GM18858 (cell line): ENCODE data around the gene UQCRC1.

ENCODE experiments used
- ATAC-seq: cut with Tn5 transposase; IDR thresholded peaks from one replicate; pipeline ENCODE4 v1.9.1; 2021; ENCODE audit not compliant: unreplicated experiment

UQCRC1 gene

GRCh38 chr3:48573973-48574585 lies 35.4 kb downstream of the UQCRC1 start:
- no peak for ATAC-seq

DNA sequence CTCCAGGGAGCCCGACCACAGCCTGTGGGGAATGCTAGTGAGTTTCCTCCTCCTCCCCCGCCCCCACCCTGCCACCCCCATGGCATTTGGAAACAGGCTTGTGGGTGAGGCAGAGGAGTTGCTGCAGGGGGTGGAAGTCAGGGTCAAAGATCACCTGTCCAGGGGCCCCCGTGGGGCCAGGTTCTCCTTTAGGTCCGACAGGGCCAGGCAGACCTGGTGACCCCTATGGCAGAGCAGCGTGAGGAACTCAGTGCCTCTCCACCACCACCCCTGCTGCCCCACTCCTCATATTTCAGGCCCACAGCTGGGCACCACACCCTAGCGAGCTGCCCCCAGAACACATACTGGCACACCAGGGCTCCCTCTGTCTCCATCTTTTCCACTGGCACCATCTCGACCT lies 36.9 kb downstream of the UQCRC1 start:
- no peak for ATAC-seq

- no peak for ATAC-seq
Observed at GRCh38 chr3:48571938-48572337, 37.5 kb downstream of the UQCRC1 start.

- ATAC-seq, result no peak
Observed at GRCh38 chr3:48569808-48570450, 39.5 kb downstream of the UQCRC1 start.

GRCh38 chr3:48569400-48569799 lies 40.0 kb downstream of the UQCRC1 start:
- ATAC-seq, result no peak

DNA sequence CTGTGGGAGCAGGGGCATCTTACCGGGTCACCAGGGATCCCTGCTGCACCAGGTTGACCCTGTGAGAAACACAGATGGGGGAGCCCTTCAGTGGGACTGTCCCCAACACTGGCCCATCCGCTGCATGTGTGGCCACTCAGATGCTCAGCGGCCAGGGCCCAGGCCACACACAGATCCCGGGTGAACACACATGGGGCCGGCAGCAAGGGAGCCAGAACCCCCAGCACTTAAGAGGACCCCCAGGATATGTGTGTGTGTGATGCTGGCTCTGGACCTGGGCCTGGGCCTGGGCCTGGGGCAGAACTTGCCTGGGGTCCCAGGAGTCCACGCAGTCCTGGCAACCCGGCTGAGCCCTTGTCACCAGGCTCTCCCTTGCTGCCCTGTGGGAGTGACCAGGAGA lies 41.0 kb downstream of the UQCRC1 start:
- no peak for ATAC-seq

DNA sequence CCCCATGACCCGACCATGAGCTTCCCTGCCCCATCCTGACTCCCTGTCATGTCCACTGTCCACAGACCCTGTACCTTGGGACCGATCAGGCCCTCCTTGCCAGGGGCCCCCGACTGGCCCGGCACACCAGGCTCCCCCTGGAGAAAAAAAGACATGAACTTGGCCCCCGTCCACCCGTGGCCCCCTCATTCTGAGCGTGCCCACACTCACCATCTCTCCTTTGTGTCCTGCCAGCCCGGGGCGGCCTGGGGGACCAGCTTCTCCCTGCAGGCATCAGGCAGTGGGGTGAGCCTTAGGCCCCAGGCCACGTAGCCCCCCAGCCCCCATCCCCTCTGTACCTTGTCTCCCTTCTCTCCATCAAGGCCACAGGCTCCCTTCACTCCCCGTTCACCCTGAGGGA lies 41.9 kb downstream of the UQCRC1 start:
- no peak for ATAC-seq

DNA sequence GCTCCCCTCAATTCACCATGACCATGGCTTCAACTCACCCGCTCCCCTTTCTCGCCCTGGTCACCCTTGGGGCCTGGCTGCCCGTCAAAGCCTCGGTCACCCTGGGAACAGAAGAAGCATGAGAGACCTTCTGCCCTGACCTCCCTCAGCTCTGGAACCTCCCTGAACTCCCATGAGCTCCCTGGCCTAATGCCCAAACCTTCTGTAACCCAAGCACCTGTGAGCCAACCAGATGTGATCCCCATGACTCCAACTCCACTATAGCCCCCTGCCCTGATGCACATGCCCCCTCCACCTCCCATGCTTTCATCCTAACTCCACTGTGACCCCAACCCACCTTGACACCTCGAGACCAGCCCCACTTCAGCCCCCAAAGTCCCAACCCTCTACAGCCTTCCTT lies 42.4 kb downstream of the UQCRC1 start:
- ATAC-seq, result no peak

DNA sequence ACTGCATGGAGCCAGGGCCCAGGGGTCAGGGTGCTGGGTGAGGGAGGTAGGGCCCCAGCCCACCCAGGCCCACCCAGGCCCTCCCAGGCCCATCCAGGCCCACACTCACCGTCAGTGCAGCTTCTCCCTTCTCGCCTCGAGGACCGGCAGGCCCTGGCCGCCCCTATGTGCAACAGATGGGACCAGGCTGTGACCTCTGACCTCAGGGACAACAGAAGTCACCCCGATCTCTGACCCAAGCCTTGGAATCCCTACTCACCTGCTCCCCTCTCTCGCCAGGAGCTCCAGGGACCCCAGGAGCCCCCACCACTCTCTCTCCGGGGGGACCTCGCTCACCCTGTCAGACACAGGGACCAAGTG lies 43.1 kb downstream of the UQCRC1 start:
- no peak for ATAC-seq

DNA sequence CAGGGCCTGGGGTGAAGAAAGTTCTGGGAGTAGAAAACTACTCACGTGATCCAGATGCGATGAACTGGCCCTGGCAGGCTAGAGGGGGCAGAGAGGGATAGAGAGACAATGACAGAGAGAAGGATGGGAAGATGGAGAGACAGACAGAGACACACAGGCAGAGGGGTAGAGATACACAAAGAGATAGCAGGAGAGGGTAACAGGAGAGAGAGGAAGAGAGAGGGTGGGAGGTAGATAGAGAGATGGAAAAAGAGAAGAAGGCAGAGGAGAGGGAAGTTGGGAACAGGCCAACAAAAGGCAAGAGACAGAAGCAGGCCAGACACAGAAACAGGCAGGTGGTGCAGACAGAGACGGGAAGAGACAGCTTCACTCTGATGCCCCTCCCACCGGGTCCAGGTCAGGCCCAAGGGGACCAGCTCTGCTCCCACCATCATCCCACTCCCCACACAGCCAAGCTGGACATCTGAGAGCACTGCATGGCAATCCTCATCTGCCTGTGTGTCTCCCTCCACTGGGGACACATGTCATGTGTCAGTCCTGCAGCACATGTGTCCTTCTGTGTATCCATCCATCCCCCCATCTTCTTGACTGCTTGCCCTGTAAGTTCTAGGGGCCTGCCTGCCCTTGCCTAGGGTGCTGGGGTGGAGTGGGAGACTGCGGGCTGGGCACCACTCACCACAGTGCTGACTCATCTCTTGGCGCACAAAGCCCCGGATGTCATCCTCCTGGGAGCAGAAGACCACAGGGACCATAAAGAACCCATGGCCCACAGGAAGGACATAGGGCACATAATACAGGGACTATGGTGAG lies 43.6 kb downstream of the UQCRC1 start:
- ATAC-seq, result no peak

DNA sequence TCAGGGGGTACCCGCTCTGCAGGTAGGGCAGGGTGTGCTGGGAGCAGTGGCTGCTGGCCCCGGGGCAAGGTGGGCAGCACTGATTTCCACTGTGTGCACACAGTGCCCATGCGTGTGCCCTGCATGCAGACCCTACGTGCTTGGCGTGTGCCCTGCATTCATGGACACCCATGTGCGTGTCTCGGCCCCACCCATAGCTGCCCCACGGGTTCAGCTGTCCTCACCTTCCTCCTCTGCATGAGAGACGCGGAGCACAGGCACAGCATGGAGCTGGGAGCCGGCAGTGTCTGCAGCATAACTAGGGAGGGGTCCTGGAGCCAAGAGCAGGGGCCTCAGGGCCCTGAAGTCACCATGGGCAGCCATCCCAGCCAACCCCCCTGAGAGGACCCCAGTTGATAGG lies 44.3 kb downstream of the UQCRC1 start:
- ATAC-seq, result no peak

DNA sequence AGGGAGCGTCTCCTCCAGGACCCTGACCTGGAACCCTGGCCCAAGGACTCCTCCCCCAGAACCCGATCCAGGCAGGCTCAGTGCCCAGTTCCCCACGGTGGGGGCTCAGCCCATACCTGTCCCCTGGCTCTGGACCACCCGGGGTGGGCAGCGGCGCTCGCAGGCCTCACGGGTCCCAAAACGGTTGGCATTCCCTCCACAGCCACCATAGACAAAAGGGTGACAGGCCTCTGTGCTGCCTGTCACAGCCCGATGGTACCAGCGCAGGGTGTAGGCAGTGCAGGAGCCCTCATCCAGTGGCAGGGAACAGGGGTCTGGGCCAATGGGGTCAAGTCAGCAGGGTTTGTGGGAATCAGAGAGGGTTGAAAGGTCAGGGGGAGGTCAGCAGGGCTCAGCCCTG lies 44.8 kb downstream of the UQCRC1 start:
- ATAC-seq, result no peak

- ATAC-seq, result no peak
Observed at GRCh38 chr3:48564022-48564421, 45.4 kb downstream of the UQCRC1 start.

- no peak for ATAC-seq
Observed at GRCh38 chr3:48563382-48563918, 46.0 kb downstream of the UQCRC1 start, which contains the start of gene UCN2. Gene UCN2, minus strand, starts transcription at chr3:48563781. Its CDS starts 657 bp downstream, at chr3:48563124.

- ATAC-seq, result no peak
Observed at GRCh38 chr3:48562367-48563095, 46.9 kb downstream of the UQCRC1 start.

- no peak for ATAC-seq
Observed at GRCh38 chr3:48561045-48561736, 48.3 kb downstream of the UQCRC1 start.

GRCh38 chr3:48560648-48561018 lies 48.8 kb downstream of the UQCRC1 start:
- ATAC-seq, result no peak

DNA sequence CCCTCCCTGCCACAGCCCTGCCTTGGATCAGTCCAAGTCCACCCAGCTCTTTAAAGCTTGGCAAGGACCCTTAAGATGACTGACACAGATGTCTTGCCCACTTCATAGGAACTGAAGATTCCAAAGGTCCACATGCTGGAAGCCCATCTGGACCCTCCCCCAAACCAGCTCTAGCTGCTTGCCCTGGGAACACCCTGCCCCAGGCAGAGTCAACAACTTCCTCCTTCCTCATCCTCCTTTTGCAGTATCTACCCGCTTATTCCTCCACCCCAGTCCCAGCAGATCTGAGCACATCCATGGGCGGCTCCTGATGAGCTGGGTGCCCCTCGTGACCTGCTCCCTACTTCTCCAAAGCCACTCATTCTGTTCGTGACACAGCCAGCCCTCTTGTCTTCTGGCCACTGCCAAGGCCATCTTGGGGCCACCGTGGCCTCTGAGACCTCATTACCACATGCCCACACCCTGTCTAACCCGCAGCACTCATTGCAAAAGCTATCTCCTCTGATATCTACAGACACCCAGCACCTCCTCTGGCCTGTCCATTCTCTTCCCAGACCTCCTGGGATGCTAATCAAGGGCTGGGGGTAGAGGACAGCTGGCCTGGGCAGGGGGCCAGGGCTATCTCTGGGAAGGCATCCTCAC lies 50.8 kb downstream of the UQCRC1 start:
- no peak for ATAC-seq

- ATAC-seq, result peak; percentile 64
Observed at GRCh38 chr3:48556796-48557626, 52.4 kb downstream of the UQCRC1 start, which contains the start of gene PFKFB4. Gene PFKFB4, minus strand, starts transcription at chr3:48556803. Its CDS starts 26 bp downstream, at chr3:48556777.
